IMR-90 (cell line): ENCODE measurements around the gene CEBPA.

Experiments
- BHLHE40 ChIP-seq: fragments of 150-350 bp; IDR thresholded peaks from 2 replicates; pipeline ENCODE4 v1.6.1; 2016; ENCODE audit warnings: mild to moderate bottlenecking, low read depth, low read length
- CTCF ChIP-seq: conservative IDR thresholded peaks from 2 replicates; pipeline ENCODE4 v1.5.1; 2012; ENCODE audit warnings: mild to moderate bottlenecking, low read depth, low read length, improper control_type of control experiment
- ELK1 ChIP-seq: fragments of 150-350 bp; IDR thresholded peaks from 2 replicates; pipeline ENCODE4 v1.6.1; 2016; ENCODE audit warnings: low read depth, mild to moderate bottlenecking, low read length, moderate library complexity, borderline replicate concordance
- FOS ChIP-seq: fragments of 150-350 bp; IDR thresholded peaks from 2 replicates; pipeline ENCODE4 v1.6.1; 2016; ENCODE audit warnings: low read depth, low read length
- MAFK ChIP-seq: IDR thresholded peaks from 2 replicates; pipeline ENCODE4 v1.6.1; 2012; ENCODE audit warnings: low read depth, low read length, improper control_type of control experiment
- MAZ ChIP-seq: IDR thresholded peaks from 2 replicates; pipeline ENCODE4 v1.6.1; 2012; ENCODE audit warnings: low read depth, mild to moderate bottlenecking, low read length, improper control_type of control experiment, moderate library complexity, borderline replicate concordance
- MXI1 ChIP-seq: IDR thresholded peaks from 2 replicates; pipeline ENCODE4 v1.6.1; 2012; ENCODE audit warnings: low read depth, mild to moderate bottlenecking, low read length, moderate library complexity, borderline replicate concordance
- NFE2L2 ChIP-seq: fragments of 150-350 bp; IDR thresholded peaks from 2 replicates; pipeline ENCODE4 v1.6.1; 2016; ENCODE audit warnings: low read depth, mild to moderate bottlenecking, low read length
- POLR2A ChIP-seq: IDR thresholded peaks from 2 replicates; pipeline ENCODE4 v1.6.1; 2012; ENCODE audit warnings: mild to moderate bottlenecking, low read depth, low read length
- RAD21 ChIP-seq: IDR thresholded peaks from 2 replicates; pipeline ENCODE4 v1.6.1; 2012; ENCODE audit warnings: low read length, improper control_type of control experiment
- SMC3 ChIP-seq: fragments of 150-350 bp; IDR thresholded peaks from 2 replicates; pipeline ENCODE4 v1.6.1; 2016; ENCODE audit warnings: low read depth, mild to moderate bottlenecking, antibody characterized with exemption, low read length, moderate library complexity
- USF2 ChIP-seq: fragments of 150-350 bp; IDR thresholded peaks from 2 replicates; pipeline ENCODE4 v1.6.1; 2017; ENCODE audit warnings: mild to moderate bottlenecking, antibody characterized with exemption, low read length, low read depth

GRCh38 chr19:33277434-33277833, 24.9 kb downstream of the CEBPA start:
- TF ChIP-seq POLR2A (no peak), CTCF (no peak), FOS (no peak), MAFK (no peak), RAD21 (no peak), ELK1 (no peak), NFE2L2 (no peak), MAZ (no peak), SMC3 (no peak), MXI1 (no peak), USF2 (no peak), BHLHE40 (no peak)
